Colonic mucosa (tissue), 4 donors: ENCODE measurements around the gene MED15. TPM values are rescaled to one million over a fixed set of nuclear protein-coding genes. Genes with fewer than 3 reads are reported as not detected.

Source experiments
- DNase-seq: peaks from one replicate; pipeline ENCODE4 v3.0.0-alpha.2; 2020
- H3K27ac ChIP-seq: fragments of 200-600 bp; one replicate; pipeline ENCODE4 v1.8.0; 2021
- H3K27me3 ChIP-seq: fragments of 200-600 bp; one replicate; pipeline ENCODE4 v1.8.0; 2021
- H3K36me3 ChIP-seq: fragments of 200-600 bp; one replicate; pipeline ENCODE4 v1.8.0; 2021
- H3K4me1 ChIP-seq: fragments of 200-600 bp; one replicate; pipeline ENCODE4 v1.8.0; 2021; ENCODE audit warnings: mild to moderate bottlenecking
- H3K4me3 ChIP-seq: fragments of 200-600 bp; one replicate; pipeline ENCODE4 v1.8.0; 2021
- H3K9ac ChIP-seq, 2 donors: one replicate each; pipeline ENCODE4 v1.7.0; 2013; ENCODE audit warnings: control low read depth in 2 of 2, low read depth in 2 of 2, low read length in 2 of 2
- H3K9me3 ChIP-seq: fragments of 200-600 bp; one replicate; pipeline ENCODE4 v1.8.0; 2021
- CTCF ChIP-seq: fragments of 200-600 bp; IDR thresholded peaks from one replicate; pipeline ENCODE4 v1.8.0; 2022; ENCODE audit warnings: antibody characterized with exemption, mild to moderate bottlenecking
- intact Hi-C: fragments of 100-400 bp; cut with DNase I; formaldehyde crosslinking; loops from one replicate; pipeline ENCODE4 v1.14.1; 2022
- total RNA-seq, 2 donors: library from RNA; stranded (reverse); fragmentation: NEBNext Ultra II Directional in 1 of 2; extraction: Animal tissue kit (Norgen Biotek cat#: 25700) in 1 of 2; gene quantifications; one replicate each; pipeline ENCODE4 v1.2.1, GENCODE V29; 2021
- donor health status: healthy.
- donor health status: DM: no; HTN: no; CAD: no.
- donor health status: DM: no; HTN: no; CAD: no.

MED15 gene
- total RNA-seq, 2 donors from 2014 or later = 93.1 to 102 TPM

GRCh38 chr22:20511578-20512229, 4.3 kb downstream of the MED15 start:
- H3K4me1 ChIP-seq = peaks cover 17% of the 10 kb centered on the region
- intact Hi-C loops = no loop called here
- no peak overlapping the region for H3K27ac ChIP-seq
- no peak overlapping the region for H3K4me3 ChIP-seq
- TF ChIP-seq CTCF = no peak
- no peaks in the 10 kb centered on the region for H3K9me3 ChIP-seq
- H3K9ac ChIP-seq = no peak overlapping the region
- H3K27me3 ChIP-seq = no peaks in the 10 kb centered on the region
- DNase-seq = no peak
- H3K36me3 ChIP-seq = no peaks in the 10 kb centered on the region

- TF ChIP-seq CTCF = no peak
- peaks cover 13% of the 10 kb centered on the region for H3K4me1 ChIP-seq
- H3K9ac ChIP-seq = no peak overlapping the region
- H3K27me3 ChIP-seq = no peaks in the 10 kb centered on the region
- intact Hi-C loops = no loop called here
- no peak for DNase-seq
- H3K9me3 ChIP-seq = no peaks in the 10 kb centered on the region
- H3K36me3 ChIP-seq = no peaks in the 10 kb centered on the region
- no peak overlapping the region for H3K27ac ChIP-seq
- no peak overlapping the region for H3K4me3 ChIP-seq
These were observed 7.4 kb downstream of the MED15 start for GRCh38 chr22:20514658-20515406.

GRCh38 chr22:20516399-20516798, 9.0 kb downstream of the MED15 start:
- intact Hi-C loops = no loop called here
- Histone ChIP-seq H3K9me3 (no peaks in the 10 kb centered on the region), H3K36me3 (no peaks in the 10 kb centered on the region), H3K27ac (no peak overlapping the region), H3K27me3 (no peaks in the 10 kb centered on the region), H3K4me3 (no peak overlapping the region), H3K9ac (no peak overlapping the region), H3K4me1 (no peaks in the 10 kb centered on the region)
- no peak for TF ChIP-seq CTCF
- no peak for DNase-seq

- TF ChIP-seq CTCF = no peak
- H3K4me3 ChIP-seq = no peak overlapping the region
- intact Hi-C loops = no loop called here
- H3K9ac ChIP-seq = no peak overlapping the region
- H3K4me1 ChIP-seq = no peaks in the 10 kb centered on the region
- H3K27ac ChIP-seq = no peak overlapping the region
- H3K36me3 ChIP-seq = no peaks in the 10 kb centered on the region
- DNase-seq = no peak
- no peaks in the 10 kb centered on the region for H3K27me3 ChIP-seq
- H3K9me3 ChIP-seq = no peaks in the 10 kb centered on the region
These were observed 10.0 kb downstream of the MED15 start for GRCh38 chr22:20517422-20517821.

GRCh38 chr22:20517841-20518592, 10.6 kb downstream of the MED15 start:
- no peaks in the 10 kb centered on the region for H3K36me3 ChIP-seq
- H3K27me3 ChIP-seq = no peaks in the 10 kb centered on the region
- DNase-seq = no peak
- no peak overlapping the region for H3K27ac ChIP-seq
- no peak overlapping the region for H3K9ac ChIP-seq
- no peaks in the 10 kb centered on the region for H3K4me1 ChIP-seq
- intact Hi-C loops = no loop called here
- H3K4me3 ChIP-seq = no peak overlapping the region
- H3K9me3 ChIP-seq = no peaks in the 10 kb centered on the region
- no peak for TF ChIP-seq CTCF
